ENCODE results near the gene RHOV. TPM values are rescaled to one million over a fixed set of nuclear protein-coding genes. Genes with fewer than 3 reads are reported as not detected.

Gene RHOV
- total and polyA plus RNA-seq, 10 of the 15 experiments (the other 5 are each of a cell fraction or from before 2014, with no cell fraction given), result 0.24 to 39.3 (median 9.3) TPM

- TF ChIP-seq, protein P1, sequence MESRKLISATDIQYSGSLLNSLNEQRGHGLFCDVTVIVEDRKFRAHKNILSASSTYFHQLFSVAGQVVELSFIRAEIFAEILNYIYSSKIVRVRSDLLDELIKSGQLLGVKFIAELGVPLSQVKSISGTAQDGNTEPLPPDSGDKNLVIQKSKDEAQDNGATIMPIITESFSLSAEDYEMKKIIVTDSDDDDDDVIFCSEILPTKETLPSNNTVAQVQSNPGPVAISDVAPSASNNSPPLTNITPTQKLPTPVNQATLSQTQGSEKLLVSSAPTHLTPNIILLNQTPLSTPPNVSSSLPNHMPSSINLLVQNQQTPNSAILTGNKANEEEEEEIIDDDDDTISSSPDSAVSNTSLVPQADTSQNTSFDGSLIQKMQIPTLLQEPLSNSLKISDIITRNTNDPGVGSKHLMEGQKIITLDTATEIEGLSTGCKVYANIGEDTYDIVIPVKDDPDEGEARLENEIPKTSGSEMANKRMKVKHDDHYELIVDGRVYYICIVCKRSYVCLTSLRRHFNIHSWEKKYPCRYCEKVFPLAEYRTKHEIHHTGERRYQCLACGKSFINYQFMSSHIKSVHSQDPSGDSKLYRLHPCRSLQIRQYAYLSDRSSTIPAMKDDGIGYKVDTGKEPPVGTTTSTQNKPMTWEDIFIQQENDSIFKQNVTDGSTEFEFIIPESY (IDR thresholded peaks at IDR 0.05), result no peak
- no peak for TF ChIP-seq SMARCA5 (IDR thresholded peaks at IDR 0.05)
- TF ChIP-seq CBX3 (IDR thresholded peaks at IDR 0.05; ENCODE audit: borderline replicate concordance, low read depth), result no peak
- TF ChIP-seq PAX8 (IDR thresholded peaks at IDR 0.05), result no peak
- no peak for TF ChIP-seq ESRRA (IDR thresholded peaks at IDR 0.05; ENCODE audit: low read length)
- no peak for TF ChIP-seq MXI1 (IDR thresholded peaks at IDR 0.05; ENCODE audit: low read depth, low read length)
- peak in 1 of 2 experiments; percentile 9; a peak in 1 of 4 replicates for TF ChIP-seq IKZF2 (IDR thresholded peaks at IDR 0.05)
- no peak for TF ChIP-seq TBL1XR1 (IDR thresholded peaks at IDR 0.05; ENCODE audit: low read depth, low read length)
- TF ChIP-seq, protein P2, sequence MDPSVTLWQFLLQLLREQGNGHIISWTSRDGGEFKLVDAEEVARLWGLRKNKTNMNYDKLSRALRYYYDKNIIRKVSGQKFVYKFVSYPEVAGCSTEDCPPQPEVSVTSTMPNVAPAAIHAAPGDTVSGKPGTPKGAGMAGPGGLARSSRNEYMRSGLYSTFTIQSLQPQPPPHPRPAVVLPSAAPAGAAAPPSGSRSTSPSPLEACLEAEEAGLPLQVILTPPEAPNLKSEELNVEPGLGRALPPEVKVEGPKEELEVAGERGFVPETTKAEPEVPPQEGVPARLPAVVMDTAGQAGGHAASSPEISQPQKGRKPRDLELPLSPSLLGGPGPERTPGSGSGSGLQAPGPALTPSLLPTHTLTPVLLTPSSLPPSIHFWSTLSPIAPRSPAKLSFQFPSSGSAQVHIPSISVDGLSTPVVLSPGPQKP (IDR thresholded peaks at IDR 0.05; ENCODE audit: low read depth, low read length), result no peak
- TF ChIP-seq KAT2A (conservative IDR thresholded peaks at IDR 0.05; ENCODE audit: control insufficient read depth, low read depth, low read length), result no peak
- no peak for TF ChIP-seq CEBPB (IDR thresholded peaks at IDR 0.05; ENCODE audit: borderline replicate concordance in 1 of 2, low read depth in 2 of 2, low read length in 2 of 2)
- TF ChIP-seq BMI1 (IDR thresholded peaks at IDR 0.05; ENCODE audit: borderline replicate concordance), result no peak
- no peak for TF ChIP-seq NRF1 (conservative IDR thresholded peaks at IDR 0.05; ENCODE audit: low read depth, low read length)
- TF ChIP-seq, protein P3, sequence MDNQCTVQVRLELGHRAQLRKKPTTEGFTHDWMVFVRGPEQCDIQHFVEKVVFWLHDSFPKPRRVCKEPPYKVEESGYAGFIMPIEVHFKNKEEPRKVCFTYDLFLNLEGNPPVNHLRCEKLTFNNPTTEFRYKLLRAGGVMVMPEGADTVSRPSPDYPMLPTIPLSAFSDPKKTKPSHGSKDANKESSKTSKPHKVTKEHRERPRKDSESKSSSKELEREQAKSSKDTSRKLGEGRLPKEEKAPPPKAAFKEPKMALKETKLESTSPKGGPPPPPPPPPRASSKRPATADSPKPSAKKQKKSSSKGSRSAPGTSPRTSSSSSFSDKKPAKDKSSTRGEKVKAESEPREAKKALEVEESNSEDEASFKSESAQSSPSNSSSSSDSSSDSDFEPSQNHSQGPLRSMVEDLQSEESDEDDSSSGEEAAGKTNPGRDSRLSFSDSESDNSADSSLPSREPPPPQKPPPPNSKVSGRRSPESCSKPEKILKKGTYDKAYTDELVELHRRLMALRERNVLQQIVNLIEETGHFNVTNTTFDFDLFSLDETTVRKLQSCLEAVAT (IDR thresholded peaks at IDR 0.05), result no peak
- TF ChIP-seq NFYA (IDR thresholded peaks at IDR 0.05; ENCODE audit: borderline replicate concordance, low read depth, low read length), result no peak
- TF ChIP-seq CREB1 (IDR thresholded peaks at IDR 0.05; ENCODE audit: low read depth), result peak; percentile 88
- no peak for TF ChIP-seq ZNF274 (IDR thresholded peaks at IDR 0.05; ENCODE audit: insufficient read depth, insufficient read length)
- no peak for TF ChIP-seq ZNF622 (IDR thresholded peaks at IDR 0.05)
- no peak for TF ChIP-seq NR2C2 (IDR thresholded peaks at IDR 0.05; ENCODE audit: borderline replicate concordance, control insufficient read depth, insufficient read length, low read depth)
- no peak for TF ChIP-seq KLF5 (IDR thresholded peaks at IDR 0.05; ENCODE audit: partially characterized antibody)
- no peak for TF ChIP-seq PML (IDR thresholded peaks at IDR 0.05; ENCODE audit: low read length)
- TF ChIP-seq TAF1 (IDR thresholded peaks at IDR 0.05; ENCODE audit: borderline replicate concordance, low read depth, low read length), result no peak
- TF ChIP-seq PBX3 (IDR thresholded peaks at IDR 0.05; ENCODE audit: insufficient replicate concordance, low read depth, low read length), result no peak
- peak; percentile 22; the same call in 1 of the 2 replicates for TF ChIP-seq IKZF1 (conservative IDR thresholded peaks at IDR 0.05)
- TF ChIP-seq, protein P4, sequence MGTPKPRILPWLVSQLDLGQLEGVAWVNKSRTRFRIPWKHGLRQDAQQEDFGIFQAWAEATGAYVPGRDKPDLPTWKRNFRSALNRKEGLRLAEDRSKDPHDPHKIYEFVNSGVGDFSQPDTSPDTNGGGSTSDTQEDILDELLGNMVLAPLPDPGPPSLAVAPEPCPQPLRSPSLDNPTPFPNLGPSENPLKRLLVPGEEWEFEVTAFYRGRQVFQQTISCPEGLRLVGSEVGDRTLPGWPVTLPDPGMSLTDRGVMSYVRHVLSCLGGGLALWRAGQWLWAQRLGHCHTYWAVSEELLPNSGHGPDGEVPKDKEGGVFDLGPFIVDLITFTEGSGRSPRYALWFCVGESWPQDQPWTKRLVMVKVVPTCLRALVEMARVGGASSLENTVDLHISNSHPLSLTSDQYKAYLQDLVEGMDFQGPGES (IDR thresholded peaks at IDR 0.05), result no peak
- TF ChIP-seq CHD4 (IDR thresholded peaks at IDR 0.05), result no peak
These were observed 4.8 kb upstream of the RHOV start (continued) for GRCh38 chr15:40878785-40879184.
